Omental fat pad (tissue), 4 donors: ENCODE data around the gene TMEM181. TPM values are rescaled to one million over a fixed set of nuclear protein-coding genes. Genes with fewer than 3 reads are reported as not detected.
"Not testable (repeated sequence)": the region's sequence is repeated elsewhere in the genome, so short reads cannot be mapped to it uniquely, and the experiment has no call there.

ENCODE experiments used
- ATAC-seq: fragments of 150-250 bp; one replicate; pipeline ENCODE4 v1.9.1; 2016; ENCODE audit warnings: mild to moderate bottlenecking, moderate library complexity; ENCODE audit not compliant: low FRiP score
- DNase-seq: peaks from one replicate; pipeline ENCODE4 v3.0.0-alpha.2; 2019; ENCODE audit warnings: low spot score
- CTCF ChIP-seq, 3 donors: fragments of 450-650 bp; IDR thresholded peaks; one replicate each; pipeline ENCODE4 v1.5.1; 2016 to 2017; ENCODE audit warnings: antibody characterized with exemption in 3 of 3, mild to moderate bottlenecking in 3 of 3, moderate library complexity in 2 of 3
- total RNA-seq, 4 donors: library from RNA; depleted of rRNA; stranded (reverse); fragments of >200 nt; gene quantifications; one replicate each; pipeline ENCODE4 v1.1.0, GENCODE V29; 2016

The TMEM181 gene
- total RNA-seq, 4 donors from 2014 or later: 16.1 to 27.6 (median 20.6) TPM

GRCh38 chr6:158611039-158611438 lies 51.1 kb downstream of the TMEM181 start:
- DNase-seq (no peak), ATAC-seq (no peak)
- no peak for TF ChIP-seq CTCF (IDR thresholded peaks at IDR 0.05)

- ATAC-seq: peak; percentile 57
- no peak for DNase-seq
- no peak for TF ChIP-seq CTCF (IDR thresholded peaks at IDR 0.05)
These were observed 51.9 kb downstream of the TMEM181 start for GRCh38 chr6:158611541-158612370.

GRCh38 chr6:158614606-158615005 lies 54.7 kb downstream of the TMEM181 start:
- not testable (repeated sequence) for ATAC-seq, DNase-seq

- ATAC-seq, DNase-seq: not testable (repeated sequence)
These were observed 58.4 kb downstream of the TMEM181 start for GRCh38 chr6:158618289-158618688.

- ATAC-seq (no peak), DNase-seq (no peak)
- no peak for TF ChIP-seq CTCF (IDR thresholded peaks at IDR 0.05)
These were observed 60.3 kb downstream of the TMEM181 start for GRCh38 chr6:158619922-158620801.

GRCh38 chr6:158620963-158621693 lies 61.2 kb downstream of the TMEM181 start:
- DNase-seq (no peak), ATAC-seq (no peak)
- no peak for TF ChIP-seq CTCF (IDR thresholded peaks at IDR 0.05)

GRCh38 chr6:158621694-158622544 lies 62.0 kb downstream of the TMEM181 start:
- no peak for DNase-seq
- TF ChIP-seq CTCF (IDR thresholded peaks at IDR 0.05): no peak
- ATAC-seq: no peak
